Stimulated activated CD8-positive, alpha-beta memory T cell treated with anti-CD3 and anti-CD28 coated beads, Interleukin-15, amount 100 ng/mL, for 24 hours (primary cell): ENCODE data around the gene PNP.
"Not testable (repeated sequence)": the region's sequence is repeated elsewhere in the genome, so short reads cannot be mapped to it uniquely, and the experiment has no call there.

ENCODE experiments used
- DNase-seq: peaks from one replicate; pipeline ENCODE4 v3.0.0-alpha.2; 2020; ENCODE audit warnings: low read depth

PNP gene

DNA sequence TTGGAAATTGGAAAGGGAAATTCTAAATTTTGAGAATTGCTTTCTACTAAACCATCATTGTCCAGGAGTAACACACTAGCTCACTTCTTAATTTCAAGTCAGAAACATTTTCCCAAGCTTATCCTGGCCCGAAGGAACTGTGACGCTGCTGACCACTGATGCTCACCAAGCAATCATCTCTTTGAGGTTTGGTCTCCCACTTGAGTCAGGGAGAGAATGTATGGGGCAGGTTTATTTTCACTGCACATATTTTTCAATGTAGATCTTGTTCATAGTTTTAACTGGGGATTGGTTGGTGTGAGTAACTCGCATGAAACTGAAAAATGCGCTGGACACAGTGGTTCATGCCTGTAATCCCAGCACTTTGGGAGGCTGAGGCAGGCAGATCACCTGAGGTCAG, 23.3 kb downstream of the PNP start:
- DNase-seq, result no peak

- DNase-seq, result no peak
Observed at GRCh38 chr14:20493634-20494033, 24.4 kb downstream of the PNP start.

DNA sequence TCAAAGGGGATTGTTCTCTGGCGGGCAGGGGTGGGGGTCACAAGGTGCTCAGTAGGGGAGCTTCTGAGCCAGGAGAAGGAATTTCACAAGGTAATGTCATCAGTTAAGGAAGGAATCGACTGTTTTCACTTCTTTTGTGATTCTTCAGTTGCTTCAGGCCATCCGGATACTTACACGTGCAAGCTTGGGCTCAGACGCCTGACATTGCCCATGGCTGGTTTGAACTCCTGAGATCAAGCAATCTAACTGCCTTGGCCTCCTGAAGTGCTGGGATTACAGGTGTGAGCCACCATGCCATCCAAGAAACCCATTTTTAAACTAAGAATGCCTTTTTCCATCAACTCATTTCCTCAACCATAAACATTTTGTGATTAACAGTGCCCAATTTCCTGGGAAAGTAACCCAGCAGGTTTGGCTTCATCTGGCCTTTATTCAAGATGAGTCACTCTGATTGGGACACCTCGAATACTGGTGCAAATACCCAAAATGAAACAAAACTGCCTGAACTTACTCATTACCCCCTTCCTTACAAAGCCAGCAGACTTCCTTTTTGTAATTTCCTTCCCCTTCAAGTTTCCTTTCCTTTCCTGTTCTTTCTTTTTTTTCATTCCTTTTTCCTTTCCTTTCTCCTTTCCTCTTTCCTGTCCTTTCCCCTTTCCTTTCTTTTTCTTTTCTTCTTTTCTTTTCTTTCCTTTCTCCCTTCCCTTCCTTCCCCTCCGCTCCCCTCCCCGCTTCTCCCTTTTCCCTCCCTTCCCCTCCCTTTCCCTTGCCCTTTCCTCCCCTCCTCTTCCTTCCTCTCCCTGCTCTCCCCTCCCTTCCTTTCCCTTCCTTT, 25.9 kb downstream of the PNP start:
- DNase-seq, result no peak

DNA sequence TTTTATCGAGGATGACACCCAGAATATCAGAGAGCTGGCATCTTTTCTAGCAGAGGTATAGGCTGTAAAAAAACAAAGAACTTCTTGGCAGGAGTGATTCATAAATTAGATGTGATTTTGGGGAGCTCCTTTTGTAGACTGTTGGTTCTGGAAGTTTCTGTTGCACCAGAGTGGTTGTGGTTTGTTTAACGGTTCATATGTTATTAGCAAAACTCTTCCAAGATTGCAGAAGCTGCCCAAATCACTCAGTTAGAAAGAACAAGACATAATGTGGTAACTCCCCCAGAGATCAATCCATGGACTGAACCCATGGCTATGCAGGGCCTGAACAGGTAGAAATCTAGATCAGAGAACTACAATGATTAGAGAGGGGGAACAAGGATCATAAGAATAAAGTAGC, 29.4 kb downstream of the PNP start:
- DNase-seq, result no peak

DNA sequence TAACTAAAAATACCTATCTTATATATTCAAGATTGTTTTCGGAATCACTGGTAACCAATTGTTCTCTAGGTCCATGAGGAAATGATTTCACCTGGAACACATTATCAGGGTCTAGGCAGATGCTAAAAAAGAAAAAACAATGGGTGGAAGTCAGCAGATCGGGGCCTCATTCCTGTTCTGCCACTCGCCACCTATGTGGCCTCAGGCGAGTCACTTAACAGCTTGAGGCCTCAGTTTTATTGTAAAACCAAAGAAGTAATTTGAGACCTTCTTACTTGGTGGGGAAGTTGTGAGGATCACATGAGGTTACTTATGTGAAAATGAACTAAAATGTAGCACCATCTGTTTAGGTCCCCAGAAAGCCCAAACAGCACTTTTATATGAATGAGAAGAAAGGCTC, 29.9 kb downstream of the PNP start:
- no peak for DNase-seq

- DNase-seq, result no peak
Observed at GRCh38 chr14:20499881-20500280, 30.7 kb downstream of the PNP start.

DNA sequence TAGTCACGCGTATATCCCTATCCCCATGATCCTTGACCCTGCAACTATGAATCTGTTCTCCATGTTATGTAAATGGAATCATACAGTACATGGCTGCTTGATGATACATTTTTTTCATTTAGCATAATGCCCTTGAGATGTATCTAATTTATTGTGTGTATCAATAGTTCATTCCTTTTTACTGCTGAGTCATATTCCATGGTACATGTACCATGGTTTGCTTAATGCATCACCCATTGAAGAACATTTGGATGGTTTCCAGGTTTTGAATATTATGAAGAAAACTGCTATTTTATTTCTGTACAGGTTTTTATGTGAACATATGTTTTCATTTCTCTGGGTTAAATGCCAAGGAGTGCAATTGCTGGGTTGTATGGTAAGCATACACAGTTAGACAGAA, 32.1 kb downstream of the PNP start:
- DNase-seq, result no peak

DNA sequence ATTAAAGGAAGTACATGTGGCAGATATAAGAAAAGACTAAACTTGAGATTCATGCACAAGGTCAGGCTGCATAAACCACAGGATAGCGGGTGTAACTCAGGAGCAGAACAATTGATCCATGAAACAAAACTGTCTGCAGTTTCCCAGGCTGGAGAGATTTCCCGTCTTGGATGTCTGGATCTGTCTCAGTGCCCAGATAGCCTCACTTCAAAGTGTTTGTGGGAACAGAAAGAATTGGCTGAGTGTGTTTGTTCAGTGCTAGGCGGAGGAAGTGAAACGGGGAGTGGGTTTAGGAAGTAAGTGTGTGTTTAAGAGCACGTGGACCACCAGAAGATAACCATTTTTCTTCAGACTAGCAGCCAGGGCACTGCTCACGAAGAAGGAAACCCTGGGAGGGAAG, 34.7 kb downstream of the PNP start:
- no peak for DNase-seq

DNA sequence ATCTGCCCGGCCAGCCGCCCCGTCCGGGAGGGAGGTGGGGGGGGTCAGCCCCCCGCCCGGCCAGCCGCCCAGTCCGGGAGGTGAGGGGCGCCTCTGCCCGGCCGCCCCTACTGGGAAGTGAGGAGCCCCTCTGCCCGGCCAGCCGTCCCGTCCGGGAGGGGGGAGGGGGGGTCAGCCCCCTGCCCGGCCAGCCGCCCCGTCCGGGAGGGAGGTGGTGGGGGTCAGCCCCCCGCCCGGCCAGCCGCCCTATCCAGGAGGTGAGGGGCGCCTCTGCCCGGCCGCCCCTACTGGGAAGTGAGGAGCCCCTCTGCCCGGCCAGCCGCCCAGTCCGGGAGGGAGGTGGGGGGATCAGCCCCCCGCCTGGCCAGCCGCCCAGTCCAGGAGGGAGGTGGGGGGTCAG, 37.1 kb downstream of the PNP start:
- DNase-seq, result not testable (repeated sequence)

DNA sequence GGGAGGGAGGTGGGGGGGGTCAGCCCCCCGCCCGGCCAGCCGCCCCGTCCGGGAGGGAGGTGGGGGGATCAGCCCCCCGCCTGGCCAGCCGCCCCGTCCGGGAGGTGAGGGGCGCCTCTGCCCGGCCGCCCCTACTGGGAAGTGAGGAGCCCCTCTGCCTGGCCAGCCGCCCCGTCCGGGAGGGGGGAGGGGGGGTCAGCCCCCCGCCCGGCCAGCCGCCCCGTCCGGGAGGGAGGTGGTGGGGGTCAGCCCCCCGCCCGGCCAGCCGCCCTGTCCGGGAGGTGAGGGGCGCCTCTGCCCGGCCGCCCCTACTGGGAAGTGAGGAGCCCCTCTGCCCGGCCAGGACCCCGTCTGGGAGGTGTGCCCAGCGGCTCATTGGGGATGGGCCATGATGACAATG, 37.5 kb downstream of the PNP start:
- DNase-seq, result not testable (repeated sequence)

DNA sequence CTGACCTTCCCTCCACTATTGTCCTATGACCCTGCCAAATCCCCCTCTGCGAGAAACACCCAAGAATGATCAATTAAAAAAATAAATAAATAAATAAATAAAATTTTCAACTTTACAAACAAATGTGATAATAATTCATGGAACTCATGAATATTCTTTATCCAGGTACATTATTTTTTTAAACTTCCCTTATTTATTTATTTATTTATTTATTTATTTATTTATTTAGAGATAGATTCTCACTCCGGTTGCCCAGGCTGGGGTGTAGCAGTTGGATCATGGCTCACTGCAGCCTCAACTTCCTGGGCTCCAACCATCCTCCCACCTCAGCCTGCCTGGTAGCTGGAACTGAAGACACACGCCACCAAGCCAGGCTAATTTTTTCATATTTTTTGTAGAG, 38.3 kb downstream of the PNP start:
- DNase-seq, result not testable (repeated sequence)

DNA sequence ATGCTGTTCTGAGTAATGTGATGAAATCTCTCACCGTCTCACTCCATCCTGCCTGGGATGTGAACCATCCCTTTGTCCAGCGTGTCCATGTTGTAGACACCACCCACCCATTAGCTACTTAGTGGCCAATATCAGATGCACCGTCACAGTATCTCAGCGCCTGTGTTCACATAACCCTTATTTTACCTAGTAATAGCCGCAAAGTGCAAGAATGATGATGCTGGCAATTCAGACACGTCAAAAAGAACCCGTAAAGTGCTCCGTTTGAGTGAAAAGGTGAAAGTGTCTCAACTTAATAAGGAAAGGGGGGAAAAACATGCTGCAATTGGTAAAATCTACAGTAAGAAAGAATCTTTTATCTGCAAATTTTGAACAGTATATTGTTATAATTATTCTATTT, 39.2 kb downstream of the PNP start:
- no peak for DNase-seq

DNA sequence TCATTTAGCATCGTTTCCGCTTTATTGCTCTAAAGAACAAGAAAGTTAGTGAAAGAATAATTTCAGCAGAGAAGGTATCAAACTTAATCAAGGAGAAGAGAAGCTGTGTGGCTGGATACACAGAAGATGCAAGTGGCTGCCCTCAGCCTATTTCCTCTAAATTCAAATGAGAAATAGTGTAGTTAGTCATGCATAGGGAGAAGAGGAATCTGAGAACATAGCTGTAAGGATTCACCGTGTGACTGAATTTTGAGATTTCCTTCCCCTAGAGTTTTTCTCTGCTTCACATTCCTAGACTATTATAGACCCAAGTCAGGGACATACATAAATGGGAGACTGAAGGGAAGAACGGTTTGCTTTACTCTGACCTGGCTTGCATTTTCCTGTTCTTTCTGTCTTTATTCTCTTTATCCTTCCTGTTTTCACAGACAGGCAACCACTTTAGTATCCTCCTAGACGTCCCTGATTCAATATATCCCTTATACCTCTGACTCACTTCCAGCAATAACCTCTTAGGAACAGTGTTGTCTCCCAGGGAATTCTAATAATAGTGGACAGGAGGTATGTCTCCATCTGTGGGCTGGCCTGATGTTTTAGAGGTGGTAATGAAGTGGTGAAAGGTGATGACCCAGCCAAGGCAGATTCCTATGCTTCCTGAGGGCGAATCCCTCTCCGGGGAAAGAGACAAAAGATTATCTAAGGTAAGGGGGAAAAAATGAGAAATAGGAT, 43.1 kb downstream of the PNP start:
- DNase-seq, result no peak

DNA sequence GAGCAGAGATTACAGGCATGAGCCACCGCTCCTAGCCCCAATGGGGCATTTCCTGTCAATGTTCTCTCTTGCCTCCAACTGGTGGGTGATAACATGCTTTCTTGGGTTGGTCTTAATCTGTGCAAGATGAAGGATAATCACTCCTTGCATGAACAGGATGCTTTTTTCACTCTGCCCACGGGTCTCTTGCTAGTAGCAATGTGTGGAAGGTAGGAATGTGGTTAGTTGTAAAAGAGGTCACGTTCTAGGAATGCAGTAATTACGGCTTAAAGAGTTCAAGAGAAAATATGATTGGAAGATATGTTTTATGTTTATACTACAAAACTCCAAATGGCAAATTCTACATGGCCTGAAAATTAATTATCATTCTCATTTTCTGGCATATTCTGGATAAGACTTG, 46.6 kb downstream of the PNP start:
- no peak for DNase-seq

GRCh38 chr14:20516921-20517320, 47.7 kb downstream of the PNP start:
- DNase-seq, result no peak

- DNase-seq, result no peak
Observed at GRCh38 chr14:20522332-20522731, 53.1 kb downstream of the PNP start.

GRCh38 chr14:20524027-20524426, 54.8 kb downstream of the PNP start:
- no peak for DNase-seq
